Measurements from ENCODE around the gene CTPS1.

DNA sequence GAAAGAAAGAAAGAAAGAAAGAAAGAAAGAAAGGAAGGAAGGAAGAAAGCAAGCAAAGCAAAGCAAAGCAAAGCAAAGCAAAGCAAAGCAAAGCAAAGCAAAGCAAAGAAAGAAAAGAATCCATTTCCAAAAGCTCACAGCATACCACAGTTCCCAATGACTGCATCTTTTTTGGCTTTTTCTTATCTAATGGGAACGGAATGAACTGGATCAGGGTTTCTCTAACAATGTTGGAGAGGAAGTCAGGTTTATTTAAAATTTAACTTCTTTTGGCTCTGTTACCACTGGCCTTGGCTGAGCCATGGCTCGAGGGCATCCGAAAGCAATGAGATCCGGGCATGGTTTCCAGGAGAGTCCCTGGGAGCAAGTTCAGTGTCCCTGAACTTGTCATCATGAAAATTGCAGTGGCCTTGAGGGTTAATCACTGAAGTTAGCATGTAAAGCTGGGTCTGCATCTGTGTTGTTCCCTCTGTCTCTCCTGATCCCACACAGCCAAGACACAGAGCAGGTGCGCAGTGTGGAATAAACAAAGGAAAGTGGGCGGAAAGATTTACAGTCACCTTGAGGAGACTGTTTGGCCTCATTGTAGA is 34.6 kb upstream of the CTPS1 start:
- TF ChIP-seq, protein P1, sequence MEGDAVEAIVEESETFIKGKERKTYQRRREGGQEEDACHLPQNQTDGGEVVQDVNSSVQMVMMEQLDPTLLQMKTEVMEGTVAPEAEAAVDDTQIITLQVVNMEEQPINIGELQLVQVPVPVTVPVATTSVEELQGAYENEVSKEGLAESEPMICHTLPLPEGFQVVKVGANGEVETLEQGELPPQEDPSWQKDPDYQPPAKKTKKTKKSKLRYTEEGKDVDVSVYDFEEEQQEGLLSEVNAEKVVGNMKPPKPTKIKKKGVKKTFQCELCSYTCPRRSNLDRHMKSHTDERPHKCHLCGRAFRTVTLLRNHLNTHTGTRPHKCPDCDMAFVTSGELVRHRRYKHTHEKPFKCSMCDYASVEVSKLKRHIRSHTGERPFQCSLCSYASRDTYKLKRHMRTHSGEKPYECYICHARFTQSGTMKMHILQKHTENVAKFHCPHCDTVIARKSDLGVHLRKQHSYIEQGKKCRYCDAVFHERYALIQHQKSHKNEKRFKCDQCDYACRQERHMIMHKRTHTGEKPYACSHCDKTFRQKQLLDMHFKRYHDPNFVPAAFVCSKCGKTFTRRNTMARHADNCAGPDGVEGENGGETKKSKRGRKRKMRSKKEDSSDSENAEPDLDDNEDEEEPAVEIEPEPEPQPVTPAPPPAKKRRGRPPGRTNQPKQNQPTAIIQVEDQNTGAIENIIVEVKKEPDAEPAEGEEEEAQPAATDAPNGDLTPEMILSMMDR (IDR thresholded peaks at IDR 0.05; ENCODE audit: insufficient read depth, low read length), result no peak
- no peak for TF ChIP-seq POLR2AphosphoS5 (IDR thresholded peaks at IDR 0.05; ENCODE audit: low read depth)
- TF ChIP-seq, protein P2, sequence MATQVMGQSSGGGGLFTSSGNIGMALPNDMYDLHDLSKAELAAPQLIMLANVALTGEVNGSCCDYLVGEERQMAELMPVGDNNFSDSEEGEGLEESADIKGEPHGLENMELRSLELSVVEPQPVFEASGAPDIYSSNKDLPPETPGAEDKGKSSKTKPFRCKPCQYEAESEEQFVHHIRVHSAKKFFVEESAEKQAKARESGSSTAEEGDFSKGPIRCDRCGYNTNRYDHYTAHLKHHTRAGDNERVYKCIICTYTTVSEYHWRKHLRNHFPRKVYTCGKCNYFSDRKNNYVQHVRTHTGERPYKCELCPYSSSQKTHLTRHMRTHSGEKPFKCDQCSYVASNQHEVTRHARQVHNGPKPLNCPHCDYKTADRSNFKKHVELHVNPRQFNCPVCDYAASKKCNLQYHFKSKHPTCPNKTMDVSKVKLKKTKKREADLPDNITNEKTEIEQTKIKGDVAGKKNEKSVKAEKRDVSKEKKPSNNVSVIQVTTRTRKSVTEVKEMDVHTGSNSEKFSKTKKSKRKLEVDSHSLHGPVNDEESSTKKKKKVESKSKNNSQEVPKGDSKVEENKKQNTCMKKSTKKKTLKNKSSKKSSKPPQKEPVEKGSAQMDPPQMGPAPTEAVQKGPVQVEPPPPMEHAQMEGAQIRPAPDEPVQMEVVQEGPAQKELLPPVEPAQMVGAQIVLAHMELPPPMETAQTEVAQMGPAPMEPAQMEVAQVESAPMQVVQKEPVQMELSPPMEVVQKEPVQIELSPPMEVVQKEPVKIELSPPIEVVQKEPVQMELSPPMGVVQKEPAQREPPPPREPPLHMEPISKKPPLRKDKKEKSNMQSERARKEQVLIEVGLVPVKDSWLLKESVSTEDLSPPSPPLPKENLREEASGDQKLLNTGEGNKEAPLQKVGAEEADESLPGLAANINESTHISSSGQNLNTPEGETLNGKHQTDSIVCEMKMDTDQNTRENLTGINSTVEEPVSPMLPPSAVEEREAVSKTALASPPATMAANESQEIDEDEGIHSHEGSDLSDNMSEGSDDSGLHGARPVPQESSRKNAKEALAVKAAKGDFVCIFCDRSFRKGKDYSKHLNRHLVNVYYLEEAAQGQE (IDR thresholded peaks at IDR 0.05; ENCODE audit: insufficient replicate concordance, low read depth), result no peak
- TF ChIP-seq SPI1 (IDR thresholded peaks at IDR 0.05; ENCODE audit: borderline replicate concordance, low read depth), result no peak
- TF ChIP-seq GABPA (IDR thresholded peaks at IDR 0.05; ENCODE audit: low read depth), result no peak

All from HL-60 (cell line).